CD4-positive, alpha-beta T cell treated with Interleukin-4 for 1 hour (primary cell): ENCODE results near the gene CRY2.
"Not testable (repeated sequence)": the region's sequence is repeated elsewhere in the genome, so short reads cannot be mapped to it uniquely, and the experiment has no call there.

ENCODE experiments used
- DNase-seq, 2 donors: peaks; one replicate each; pipeline ENCODE4 v3.0.0-alpha.2; 2020 to 2022

CRY2 gene

DNA sequence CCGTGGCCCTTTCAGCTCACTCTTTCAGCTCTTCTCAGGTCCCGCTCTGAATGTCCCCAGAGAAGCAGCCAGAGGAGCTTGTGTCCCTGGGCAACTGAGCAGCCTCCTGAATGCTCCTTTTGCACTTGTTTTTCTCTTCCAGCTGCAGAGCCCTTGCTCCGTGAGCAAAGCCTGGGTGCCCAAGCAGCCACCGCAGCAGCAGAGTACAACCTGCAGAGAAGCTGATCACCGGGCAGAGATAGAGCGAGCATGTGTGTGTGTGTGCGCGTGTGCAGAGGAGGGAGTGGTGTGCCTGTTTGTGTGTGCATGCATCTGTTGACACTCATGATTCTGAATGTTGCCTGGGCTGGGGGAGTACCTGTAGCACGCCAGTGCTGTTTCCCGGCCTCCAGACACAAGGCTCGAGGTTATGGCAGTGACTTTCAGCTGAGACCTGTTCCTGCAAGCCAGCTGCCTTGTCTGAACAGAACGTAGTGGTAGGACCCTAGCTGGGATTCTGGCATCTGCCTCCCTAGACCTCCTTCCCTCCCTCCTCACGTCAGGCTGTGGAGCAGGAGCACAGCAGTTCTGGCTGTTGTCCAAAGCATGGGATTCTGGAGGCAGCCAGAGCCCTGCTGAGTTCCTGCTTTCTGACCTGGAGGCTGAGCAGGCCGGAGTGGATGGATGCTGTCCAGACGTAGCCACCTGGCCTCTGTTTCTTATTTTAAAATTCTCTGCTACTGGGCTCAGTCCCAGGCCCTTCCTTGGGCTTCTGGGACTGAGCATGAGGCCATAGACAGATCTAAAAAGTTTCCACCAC lies 33.7 kb downstream of the CRY2 start:
- no peak for DNase-seq

GRCh38 chr11:45881708-45882368 lies 34.6 kb downstream of the CRY2 start:
- no peak for DNase-seq

GRCh38 chr11:45884596-45885185 lies 37.4 kb downstream of the CRY2 start:
- no peak for DNase-seq

GRCh38 chr11:45885274-45885920 lies 38.1 kb downstream of the CRY2 start, which contains the start of gene MAPK8IP1:
TSS of gene MAPK8IP1 (plus strand) at chr11:45885651. CDS start at chr11:45885821, 170 bp downstream.
- peak; percentile 38 to 65 for DNase-seq

- no peak for DNase-seq
Observed at GRCh38 chr11:45885921-45886721, 38.8 kb downstream of the CRY2 start.

DNA sequence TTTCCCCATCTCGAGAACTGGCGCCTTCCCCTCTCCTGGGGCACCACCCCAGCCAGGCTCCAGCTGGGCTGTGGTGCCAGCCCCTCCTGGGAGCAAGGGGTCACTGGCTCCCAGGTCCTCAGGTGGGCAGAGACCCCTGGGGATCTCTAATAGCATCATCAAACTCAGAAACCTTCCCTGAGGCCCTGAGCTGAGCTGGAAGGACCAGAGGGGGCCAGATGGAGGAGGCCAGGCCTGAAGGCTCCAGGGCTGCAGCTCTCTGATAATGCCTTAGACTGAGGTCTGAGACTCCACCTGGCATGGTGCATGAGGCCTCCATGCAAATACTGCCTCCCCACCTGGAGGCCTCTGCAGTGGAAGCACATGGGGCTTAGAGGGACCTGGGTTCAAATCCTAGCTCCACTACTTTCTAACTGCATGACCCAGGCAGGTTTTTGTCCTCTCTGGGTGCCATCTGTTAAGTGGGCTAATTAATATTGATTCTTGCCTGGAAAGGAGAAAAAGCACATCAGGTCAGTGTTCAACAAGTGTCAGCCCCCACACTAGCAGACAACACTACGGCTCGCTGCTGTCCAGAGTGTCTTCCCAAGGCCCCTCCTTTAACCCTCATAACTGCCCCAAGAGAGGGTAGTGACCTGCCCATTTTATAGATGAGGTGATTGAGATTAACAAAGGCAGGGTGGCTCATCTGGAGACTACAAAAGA lies 39.7 kb downstream of the CRY2 start:
- DNase-seq = no peak

GRCh38 chr11:45887587-45887986 lies 40.3 kb downstream of the CRY2 start:
- DNase-seq = no peak

DNA sequence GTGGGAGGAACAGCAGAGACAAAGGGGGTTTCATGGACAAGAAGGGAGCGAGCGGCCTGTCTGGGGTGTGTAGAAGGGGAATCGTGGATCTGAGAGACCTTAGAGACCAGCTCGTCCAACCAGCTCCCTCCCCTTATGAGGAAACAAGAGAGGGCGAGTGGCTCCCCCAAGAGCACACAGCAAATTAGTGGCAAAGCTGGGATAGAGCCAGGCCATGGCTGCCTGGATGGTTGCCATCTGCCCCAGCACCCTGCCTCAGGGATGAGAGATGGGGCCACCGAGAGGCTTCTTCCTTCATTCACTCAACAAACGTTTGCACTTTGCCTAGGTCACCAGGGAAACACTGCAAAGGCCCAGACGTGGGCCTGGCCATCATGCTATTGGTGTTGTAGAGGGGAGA lies 42.3 kb downstream of the CRY2 start:
- no peak for DNase-seq

DNA sequence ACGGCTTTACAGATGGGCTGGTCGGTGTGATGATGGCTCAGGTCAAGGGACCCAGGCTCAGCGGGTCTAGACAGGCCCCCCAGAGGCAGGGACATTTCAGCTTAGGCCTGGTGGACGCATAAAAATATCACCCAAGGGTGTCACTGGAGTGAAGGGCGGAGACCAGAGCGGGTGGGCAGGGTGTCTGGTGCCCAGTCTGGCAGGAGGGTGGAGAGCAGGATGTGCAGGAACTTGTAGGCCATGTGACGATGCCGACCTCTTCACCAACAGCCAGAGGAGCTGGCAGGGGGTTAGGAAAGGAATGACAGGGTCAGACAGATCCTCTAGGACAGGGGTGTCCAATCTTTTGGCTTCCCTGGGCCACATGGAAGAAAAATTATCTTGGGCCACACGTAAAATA lies 42.7 kb downstream of the CRY2 start:
- no peak for DNase-seq

DNA sequence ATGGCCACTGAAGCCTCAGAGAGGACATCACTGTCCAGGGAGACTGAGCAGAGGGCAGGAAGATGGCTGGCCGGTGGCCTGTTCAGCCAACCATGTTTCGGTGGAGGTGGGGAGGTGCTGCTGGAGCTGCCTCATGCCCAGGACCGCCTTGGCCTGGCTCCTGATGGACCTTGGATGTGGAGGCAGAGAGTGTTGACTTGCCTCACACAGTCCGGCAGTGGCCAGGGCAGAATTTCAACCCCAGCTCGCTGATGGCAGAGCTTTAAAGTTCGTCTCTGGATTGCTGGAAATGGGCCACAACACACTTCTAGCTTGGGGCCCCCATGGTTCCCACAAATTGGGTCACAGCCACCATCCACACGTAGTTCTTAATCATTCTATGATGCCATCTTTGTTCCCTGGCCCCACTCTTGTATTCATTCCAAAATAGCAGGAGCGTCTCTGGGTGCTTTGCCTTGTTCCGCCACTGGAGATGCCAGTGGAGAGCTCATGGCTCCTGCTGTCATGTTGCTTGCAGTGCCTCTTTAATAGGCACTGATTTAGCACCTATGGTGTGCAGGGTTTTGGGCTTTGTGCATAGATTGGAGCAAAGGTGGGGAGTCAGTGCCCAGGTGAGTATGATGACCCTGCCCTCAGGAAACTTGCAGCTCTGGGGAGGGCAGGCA lies 43.7 kb downstream of the CRY2 start:
- DNase-seq = no peak

- DNase-seq = no peak
Observed at GRCh38 chr11:45892856-45893255, 45.6 kb downstream of the CRY2 start.

GRCh38 chr11:45894555-45895247 lies 47.4 kb downstream of the CRY2 start:
- DNase-seq = no peak

DNA sequence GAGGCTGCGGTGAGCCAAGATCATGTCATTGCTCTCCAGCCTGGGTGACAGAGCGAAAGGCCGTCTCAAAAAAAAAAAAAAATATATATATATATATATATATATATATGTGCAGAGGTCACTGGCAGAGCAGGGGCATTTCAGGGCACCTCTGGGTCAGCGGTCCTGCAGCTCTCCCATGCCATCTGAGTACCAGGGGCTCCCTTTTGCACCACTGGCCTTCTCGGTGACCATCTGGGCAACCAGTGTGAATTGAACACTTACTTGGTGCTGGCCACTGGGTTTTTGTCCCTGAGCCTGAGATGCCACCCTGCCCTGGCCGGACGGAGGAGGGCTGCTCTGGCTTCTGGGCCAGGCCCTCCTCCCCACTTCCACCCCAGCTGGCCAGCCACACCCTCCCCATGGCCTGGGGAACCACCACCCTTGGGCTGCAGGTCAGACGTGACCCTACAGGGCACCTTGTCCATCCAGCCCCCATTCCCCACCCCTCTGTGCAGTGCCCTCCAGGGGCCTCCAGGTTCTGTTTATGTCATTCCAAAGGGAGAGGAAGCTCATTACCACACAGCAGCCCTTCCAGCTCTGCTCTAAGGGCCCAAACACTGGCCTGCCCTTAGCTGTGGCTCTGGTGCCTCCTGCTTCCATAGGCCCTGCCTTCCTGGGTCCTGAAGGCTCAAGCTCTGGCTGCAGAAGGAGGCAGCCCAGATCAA lies 48.4 kb downstream of the CRY2 start:
- DNase-seq = no peak

DNA sequence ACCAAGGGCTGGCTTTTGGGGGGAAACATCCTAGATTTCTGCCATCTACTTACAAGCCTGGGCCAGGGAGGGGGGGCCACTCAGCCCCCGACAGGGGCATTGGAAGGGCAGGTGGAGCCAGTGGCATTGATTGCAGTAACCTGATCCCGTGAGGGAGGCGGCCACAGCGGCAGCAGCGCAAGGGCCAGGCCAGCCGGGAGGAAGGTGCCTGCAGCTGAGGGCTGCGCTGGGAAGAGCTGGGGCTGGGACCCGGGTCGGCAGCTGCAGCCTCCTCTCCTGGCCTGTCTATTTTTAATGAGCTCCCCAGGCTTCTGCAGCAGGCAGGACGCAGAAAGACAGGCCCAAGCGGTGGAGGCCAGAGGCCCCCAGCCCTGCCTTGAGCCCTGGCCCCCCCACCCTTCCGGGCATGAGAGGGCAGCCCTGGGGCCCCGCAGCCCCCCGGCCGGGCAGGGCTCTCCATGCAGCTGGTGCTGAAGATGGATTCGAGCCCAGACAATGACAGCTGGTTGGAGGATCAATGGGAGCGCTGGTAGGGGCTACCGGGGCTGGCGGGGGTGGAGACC lies 49.2 kb downstream of the CRY2 start:
- DNase-seq = no peak

- no peak for DNase-seq
Observed at GRCh38 chr11:45897556-45897955, 50.3 kb downstream of the CRY2 start.

DNA sequence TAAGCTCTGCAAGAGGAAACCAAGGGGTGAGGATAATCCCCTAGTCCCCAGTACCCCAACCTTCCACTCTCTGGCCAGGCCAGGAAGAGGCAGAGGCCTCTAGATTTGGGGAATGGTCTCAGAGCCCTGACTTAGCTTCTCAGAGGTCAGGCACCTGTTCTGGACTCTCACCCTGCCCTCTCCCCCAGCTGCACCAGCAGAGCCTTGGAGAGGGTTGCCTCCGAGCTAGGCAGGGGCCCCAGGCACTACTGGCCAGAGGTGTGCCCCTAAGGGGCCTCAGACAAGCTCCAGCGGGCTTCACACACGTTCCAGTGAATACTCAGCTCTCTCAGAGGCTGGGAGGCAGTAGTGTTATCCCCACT lies 51.8 kb downstream of the CRY2 start:
- DNase-seq = no peak

DNA sequence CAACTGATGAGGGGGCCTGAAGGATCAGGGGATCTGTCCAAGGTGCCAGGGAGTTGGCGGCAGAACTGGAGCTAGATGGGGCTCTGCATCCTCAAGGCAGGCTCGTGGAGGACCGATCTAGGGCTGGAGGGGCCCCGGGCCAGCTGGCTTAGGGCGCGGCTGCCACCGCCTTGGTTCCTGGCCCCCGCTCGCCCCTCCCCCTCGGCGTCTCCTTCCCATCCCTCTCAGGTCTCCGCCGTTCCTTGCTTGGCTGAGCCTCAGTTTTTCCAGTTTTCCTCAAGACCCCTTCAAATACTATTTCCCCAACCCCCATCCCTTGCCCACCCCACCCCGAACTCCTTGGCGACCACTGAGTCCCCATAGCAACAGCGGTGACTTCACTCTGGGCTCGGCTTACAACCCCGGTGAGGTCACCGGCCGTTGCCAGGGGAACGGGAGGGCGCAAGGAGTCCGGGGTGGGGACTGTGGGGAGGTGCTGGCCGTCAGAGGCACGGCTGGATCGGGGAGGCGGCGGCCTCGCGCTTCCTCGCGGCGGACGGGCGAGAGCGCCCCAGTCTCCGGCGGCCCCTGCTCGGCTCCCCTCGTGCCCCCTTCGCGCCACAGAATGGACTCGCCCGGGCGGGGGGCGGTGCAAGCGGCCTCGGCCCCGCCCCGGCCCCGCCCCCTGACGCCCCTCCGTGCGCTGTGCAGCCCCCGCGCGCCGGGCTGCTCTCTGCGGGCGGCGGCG lies 52.3 kb downstream of the CRY2 start:
- peak; percentile 74 to 82 for DNase-seq

- DNase-seq = not testable (repeated sequence)
Observed at GRCh38 chr11:45900175-45900800, 53.0 kb downstream of the CRY2 start.
